WTC11 (cell line): ENCODE results near the gene TYSND1. TPM values are rescaled to one million over a fixed set of nuclear protein-coding genes. Genes with fewer than 3 reads are reported as not detected.

ENCODE experiments used
- ATAC-seq: fragments of 200-7000 bp; cut with Tn5 transposase; 2 replicates; pipeline ENCODE4 v1.10.0; 2021; ENCODE audit warnings: mild to moderate bottlenecking, moderate library complexity
- CTCF ChIA-PET: fragments of 300-600 bp; sonication (Branson Sonifier 250); formaldehyde crosslinking; loops from one replicate; lab custom pipeline; 2021; ENCODE audit warnings: antibody characterized with exemption; lab: Charles Lee
- POLR2A ChIA-PET: fragments of 350-600 bp; sonication (Branson Sonifier 250); formaldehyde crosslinking; loops from one replicate; lab custom pipeline; 2021; ENCODE audit warnings: antibody characterized with exemption; lab: Charles Lee
- DNase-seq: peaks from one replicate; pipeline ENCODE4 v3.0.0; 2021; ENCODE audit warnings: low spot score
- H3K27ac Mint-ChIP-seq: 2 replicates; pipeline ENCODE4 v1.8.0; 2021; ENCODE audit warnings: mixed read lengths
- H3K27me3 Mint-ChIP-seq: 2 replicates; pipeline ENCODE4 v1.8.0; 2021; ENCODE audit warnings: low read depth, mild to moderate bottlenecking, moderate library complexity, mixed read lengths
- H3K36me3 Mint-ChIP-seq: 2 replicates; pipeline ENCODE4 v1.8.0; 2021; ENCODE audit warnings: mixed read lengths
- H3K4me1 Mint-ChIP-seq: 2 replicates; pipeline ENCODE4 v1.8.0; 2022; ENCODE audit warnings: mixed read lengths
- H3K4me3 Mint-ChIP-seq: 2 replicates; pipeline ENCODE4 v1.8.0; 2021; ENCODE audit warnings: mild to moderate bottlenecking, moderate library complexity, mixed read lengths
- H3K9me3 Mint-ChIP-seq: 2 replicates; pipeline ENCODE4 v1.8.0; 2021; ENCODE audit warnings: mixed read lengths
- ATF2 ChIP-seq: sonication (generic); formaldehyde crosslinking; IDR thresholded peaks from 2 replicates; pipeline ENCODE4 v1.8.1; 2022; ENCODE audit warnings: low read depth, missing genetic modification reagents, borderline replicate concordance
- CREM ChIP-seq: sonication (generic); formaldehyde crosslinking; IDR thresholded peaks from 2 replicates; pipeline ENCODE4 v1.8.1; 2022; ENCODE audit warnings: mild to moderate bottlenecking, missing genetic modification reagents, moderate library complexity
- CTCF ChIP-seq: fragments of 200-600 bp; IDR thresholded peaks from 2 replicates; pipeline ENCODE4 v1.8.0; 2022; ENCODE audit warnings: antibody characterized with exemption
- FOXJ3 ChIP-seq: sonication (generic); formaldehyde crosslinking; IDR thresholded peaks from 2 replicates; pipeline ENCODE4 v1.9.0; 2021; ENCODE audit warnings: missing genetic modification reagents, mild to moderate bottlenecking, borderline replicate concordance
- GTF2I ChIP-seq: fragments of 250-450 bp; sonication (Bioruptor Pico); conservative IDR thresholded peaks from 2 replicates; pipeline ENCODE4 v1.4.0; 2021; ENCODE audit warnings: mild to moderate bottlenecking
- HMGA2 ChIP-seq: fragments of 250-450 bp; sonication (Bioruptor Pico); IDR thresholded peaks from 2 replicates; pipeline ENCODE4 v1.4.0; 2021; ENCODE audit warnings: mild to moderate bottlenecking, moderate library complexity
- IRF1 ChIP-seq: sonication (generic); formaldehyde crosslinking; IDR thresholded peaks from 2 replicates; pipeline ENCODE4 v1.8.0; 2023; ENCODE audit warnings: missing genetic modification reagents
- IRF2 ChIP-seq: sonication (generic); formaldehyde crosslinking; IDR thresholded peaks from 2 replicates; pipeline ENCODE4 v1.8.0; 2022; ENCODE audit warnings: low read depth, missing genetic modification reagents, borderline replicate concordance
- MAX ChIP-seq: sonication (generic); formaldehyde crosslinking; IDR thresholded peaks from 2 replicates; pipeline ENCODE4 v1.8.0; 2022; ENCODE audit warnings: mild to moderate bottlenecking, missing genetic modification reagents
- PRRX2 ChIP-seq: fragments of 250-450 bp; sonication (Bioruptor Pico); IDR thresholded peaks from 2 replicates; pipeline ENCODE4 v1.8.0; 2021; ENCODE audit warnings: mild to moderate bottlenecking
- TEAD1 ChIP-seq: sonication (generic); formaldehyde crosslinking; IDR thresholded peaks from 2 replicates; pipeline ENCODE4 v1.8.0; 2022; ENCODE audit warnings: mild to moderate bottlenecking, missing genetic modification reagents
- USF2 ChIP-seq: sonication (generic); formaldehyde crosslinking; IDR thresholded peaks from 2 replicates; pipeline ENCODE4 v1.8.1; 2023; ENCODE audit warnings: mild to moderate bottlenecking, missing genetic modification reagents, moderate library complexity
- ZNF121 ChIP-seq: sonication (generic); formaldehyde crosslinking; IDR thresholded peaks from 2 replicates; pipeline ENCODE4 v1.8.0; 2023; ENCODE audit warnings: missing genetic modification reagents
- ZNF219 ChIP-seq: sonication (generic); formaldehyde crosslinking; IDR thresholded peaks from 2 replicates; pipeline ENCODE4 v1.8.0; 2023; ENCODE audit warnings: missing genetic modification reagents, mild to moderate bottlenecking, borderline replicate concordance
- ZNF281 ChIP-seq: sonication (generic); formaldehyde crosslinking; IDR thresholded peaks from 2 replicates; pipeline ENCODE4 v1.8.0; 2023; ENCODE audit warnings: mild to moderate bottlenecking, missing genetic modification reagents
- ZNF317 ChIP-seq: sonication (generic); formaldehyde crosslinking; IDR thresholded peaks from 2 replicates; pipeline ENCODE4 v1.8.1; 2023; ENCODE audit warnings: low read depth, mild to moderate bottlenecking, moderate library complexity, missing genetic modification reagents, borderline replicate concordance
- ZNF423 ChIP-seq: fragments of 250-450 bp; sonication (Bioruptor Pico); IDR thresholded peaks from 2 replicates; pipeline ENCODE4 v2.1.2; 2022; ENCODE audit warnings: mild to moderate bottlenecking, moderate library complexity
- total RNA-seq: library from RNA; stranded (reverse); gene quantifications from 3 replicates; pipeline ENCODE4 v1.2.3, GENCODE V29; 2021

Gene TYSND1
- total RNA-seq, 1 experiment from 2014 or later = 18.9 TPM

GRCh38 chr10:70145666-70146488, 623 bp downstream of the TYSND1 start (continued):
- TF ChIP-seq IRF2 (CRISPR knock-in tag) (0 out of 2 replicates have a peak, but pooled peaks have one; percentile 62), ZNF317 (CRISPR knock-in tag) (no peak), FOXJ3 (CRISPR knock-in tag) (no peak), CTCF (no peak), MAX (CRISPR knock-in tag) (peak; percentile 89; the same call in 1 of the 2 replicates), ZNF281 (CRISPR knock-in tag) (peak; percentile 55; the same call in 1 of the 2 replicates), GTF2I (no peak), HMGA2 (no peak), CREM (CRISPR knock-in tag) (peak; percentile 45; the same call in 1 of the 2 replicates), TEAD1 (CRISPR knock-in tag) (peak; percentile 75), IRF1 (CRISPR knock-in tag) (peak; percentile 16; the same call in 1 of the 2 replicates), ATF2 (CRISPR knock-in tag) (no peak), ZNF121 (CRISPR knock-in tag) (0 out of 2 replicates have a peak, but pooled peaks have one; percentile 3), PRRX2 (CRISPR knock-in tag) (no peak)

- H3K4me3 Mint-ChIP-seq = peak overlapping the region; percentile 78
- peak; percentile 34 for DNase-seq
- CTCF ChIA-PET = interaction anchor here (1.0 to 4.0 kb wide), 12 partner anchors 22 to 359 kb away, joined by 3 to 79 read pairs (median 10); partner anchors contain the start of genes MACROH2A2 and SAR1A
- ATAC-seq = no peak
- POLR2A ChIA-PET = interaction anchor here (0.5 to 1.8 kb wide), 3 partner anchors 29 to 1759 kb away, joined by 3 to 8 read pairs (median 4); no protein-coding TSS in a partner anchor
- H3K27ac Mint-ChIP-seq = no peak overlapping the region
- TF ChIP-seq ZNF219 (no peak), ZNF423 (CRISPR knock-in tag) (0 out of 2 replicates have a peak, but pooled peaks have one; percentile 19), USF2 (CRISPR knock-in tag) (0 out of 2 replicates have a peak, but pooled peaks have one; percentile 17)
- H3K9me3 Mint-ChIP-seq = no peaks in the 10 kb centered on the region
- H3K36me3 Mint-ChIP-seq = 0 out of 2 replicates have a peak, but pooled peaks cover 4% of the 10 kb centered on the region
- H3K27me3 Mint-ChIP-seq = no peaks in the 10 kb centered on the region
- peaks cover 16% of the 10 kb centered on the region for H3K4me1 Mint-ChIP-seq
These were observed 1.3 kb downstream of the TYSND1 start for GRCh38 chr10:70145166-70145665.
